HG02938 (cell line): ENCODE results near the gene ANKFN1.
"Not testable (repeated sequence)": the region's sequence is repeated elsewhere in the genome, so short reads cannot be mapped to it uniquely, and the experiment has no call there.

ENCODE experiments used
- ATAC-seq: cut with Tn5 transposase; IDR thresholded peaks from one replicate; pipeline ENCODE4 v1.9.1; 2021; ENCODE audit warnings: mild to moderate bottlenecking, moderate library complexity; ENCODE audit not compliant: unreplicated experiment

The ANKFN1 gene

DNA sequence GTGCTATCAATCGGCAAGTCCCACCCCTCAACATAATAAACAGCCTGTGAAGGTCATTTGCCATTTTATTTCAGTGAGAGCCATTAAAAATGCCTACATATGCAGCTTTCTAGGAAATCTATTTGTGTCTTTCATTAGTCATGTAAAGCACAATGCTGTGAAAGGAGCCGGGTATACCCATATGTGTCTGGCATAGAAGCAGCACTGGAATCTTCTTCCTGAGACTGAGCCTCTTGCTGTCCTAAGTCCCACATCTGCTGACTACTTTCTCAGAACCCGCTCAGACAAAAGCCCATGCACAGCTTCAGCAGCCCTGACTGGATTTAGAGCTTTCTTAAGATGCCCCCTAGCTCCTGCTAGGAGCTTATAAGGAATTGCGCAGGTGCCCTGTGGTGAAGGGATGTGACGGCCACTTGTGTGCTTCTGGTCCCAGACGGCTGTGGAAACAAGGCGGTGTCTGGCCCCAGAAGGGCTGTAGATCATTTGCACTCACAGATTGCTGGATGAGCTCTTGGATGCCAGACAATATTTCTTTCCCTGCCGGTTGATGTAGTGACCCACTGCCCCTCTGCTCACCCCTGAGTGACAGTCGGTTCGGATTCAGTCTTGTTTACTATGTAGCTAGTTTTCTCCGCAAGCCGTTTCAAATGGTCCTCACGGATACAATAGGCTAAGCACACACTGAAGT lies 172.2 kb downstream of the ANKFN1 start:
- no peak for ATAC-seq

DNA sequence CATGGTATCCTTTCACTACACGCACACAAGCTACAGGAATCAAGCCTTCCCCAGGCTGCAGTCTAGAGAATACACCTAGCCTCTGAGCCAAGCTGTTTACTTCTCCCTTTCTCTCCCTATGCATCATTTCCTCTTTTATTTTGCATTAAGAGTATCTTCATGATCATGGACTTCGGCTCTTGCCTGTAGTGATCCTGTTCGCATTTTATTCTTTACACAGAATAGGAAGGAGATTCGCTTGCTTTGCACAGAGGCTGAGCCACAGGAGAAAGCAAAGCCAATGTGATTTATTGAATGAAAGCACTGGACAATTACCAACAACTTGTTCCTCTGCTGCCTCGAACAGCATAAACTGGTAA lies 172.7 kb downstream of the ANKFN1 start:
- ATAC-seq = no peak

DNA sequence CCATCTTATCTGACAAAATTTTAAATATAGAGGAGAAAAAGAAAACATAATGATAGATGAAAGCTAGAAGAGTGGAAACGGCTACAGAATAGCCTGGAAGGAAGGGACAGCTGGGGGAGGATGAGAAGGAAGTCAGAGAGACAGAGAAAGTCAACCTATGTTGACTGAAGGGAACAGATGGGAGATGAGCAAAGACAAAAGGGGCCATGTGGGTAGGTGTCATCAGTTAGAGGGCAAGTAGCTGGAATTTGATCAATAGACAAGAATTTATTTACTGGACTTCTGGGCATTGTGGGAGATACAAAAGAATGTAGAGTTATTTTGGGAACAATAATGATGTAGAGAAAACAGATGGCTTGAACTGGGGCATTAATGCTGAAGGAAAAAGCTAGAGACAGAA lies 194.4 kb downstream of the ANKFN1 start:
- ATAC-seq = no peak

DNA sequence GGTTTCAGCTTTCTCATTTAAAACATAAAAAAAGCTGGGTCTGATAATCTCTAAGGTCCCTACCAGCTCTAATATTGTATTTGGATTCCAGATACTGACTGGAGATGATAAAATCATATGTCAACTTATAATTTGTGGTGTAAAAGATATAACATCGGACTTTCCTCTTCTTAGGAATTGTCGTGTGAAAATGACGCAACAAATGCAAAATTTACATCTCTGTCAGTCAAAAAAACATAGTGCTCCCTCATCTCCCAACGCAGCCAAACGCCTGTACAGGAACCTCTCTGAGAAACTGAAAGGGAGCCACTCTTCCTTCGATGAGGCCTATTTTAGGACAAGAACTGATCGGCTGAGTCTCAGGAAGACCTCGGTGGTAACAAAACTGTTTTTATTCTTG lies 197.3 kb downstream of the ANKFN1 start:
- ATAC-seq = no peak

DNA sequence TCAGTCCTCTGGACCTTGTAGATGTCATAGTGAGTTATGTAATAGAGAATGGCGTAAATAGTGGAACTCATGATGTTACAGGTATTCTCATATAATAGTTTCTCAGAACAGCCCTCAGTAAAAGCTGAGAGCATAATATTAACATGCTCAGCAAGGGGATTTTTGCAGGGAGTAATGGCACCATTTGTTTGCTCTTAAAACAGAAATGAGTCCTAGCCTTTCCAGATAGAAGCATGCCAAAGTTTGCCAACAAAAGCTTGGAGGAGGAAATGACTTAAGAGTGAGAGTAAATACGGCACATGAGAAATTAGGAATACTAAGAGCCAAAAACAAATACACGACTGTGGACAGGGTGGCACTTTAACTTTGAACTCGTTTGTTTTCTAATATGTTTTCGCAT lies 198.4 kb downstream of the ANKFN1 start:
- no peak for ATAC-seq

DNA sequence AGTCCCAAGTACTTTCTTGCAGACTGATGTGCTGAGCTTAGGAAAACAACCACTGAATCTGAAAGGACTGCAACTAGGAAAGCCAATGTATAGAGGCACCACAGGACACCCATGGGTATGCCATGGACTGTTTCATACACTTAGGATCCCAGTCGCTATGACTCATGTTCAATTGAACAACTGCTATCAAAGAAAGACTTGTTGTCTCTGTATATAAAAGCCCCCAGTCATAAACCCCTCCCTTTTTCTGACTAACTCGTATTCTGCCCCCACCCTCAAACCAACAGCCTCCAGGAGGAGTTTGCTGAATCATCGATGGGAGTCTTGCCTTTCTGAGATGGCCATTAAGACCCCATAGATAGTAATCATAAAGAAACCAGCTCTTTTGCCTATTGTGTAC lies 205.4 kb downstream of the ANKFN1 start:
- no peak for ATAC-seq

DNA sequence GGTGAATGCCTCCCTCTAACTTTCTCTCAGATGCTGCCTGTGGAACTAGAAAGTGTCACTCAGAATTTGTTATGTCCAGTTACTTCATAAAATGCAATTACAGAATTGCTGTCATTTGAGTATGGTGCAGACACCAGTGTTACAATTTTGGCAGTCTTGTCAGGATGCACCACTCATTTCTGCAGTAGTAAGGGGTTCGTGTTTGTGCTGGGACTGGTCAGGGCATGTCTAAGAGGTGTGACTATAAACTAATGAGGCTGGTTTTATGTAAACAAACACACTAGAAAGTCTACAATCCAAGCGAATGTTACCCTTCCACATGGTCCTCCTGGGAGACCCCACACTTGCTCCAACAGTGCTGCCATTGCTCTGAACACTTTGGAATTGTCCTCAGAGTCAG lies 206.2 kb downstream of the ANKFN1 start:
- ATAC-seq = no peak

DNA sequence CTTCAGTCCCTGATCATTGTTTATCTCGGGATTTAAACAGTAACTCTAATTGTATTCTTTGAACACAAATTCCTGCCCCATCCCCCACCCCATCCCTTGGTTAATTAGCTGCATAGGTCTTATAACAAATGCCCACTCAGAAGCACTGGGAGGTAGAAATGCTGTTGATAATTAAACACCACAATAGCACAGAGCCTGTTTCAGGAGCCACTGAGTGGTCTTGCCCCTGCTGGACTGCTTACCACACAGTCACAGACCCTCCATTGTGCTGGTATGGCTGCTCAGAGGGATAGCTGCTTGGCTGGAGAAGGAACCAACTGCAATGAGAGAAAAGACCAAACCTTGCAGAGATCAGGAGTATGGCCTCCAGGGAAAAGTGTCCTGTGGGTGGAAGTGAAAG lies 214.1 kb downstream of the ANKFN1 start:
- no peak for ATAC-seq

DNA sequence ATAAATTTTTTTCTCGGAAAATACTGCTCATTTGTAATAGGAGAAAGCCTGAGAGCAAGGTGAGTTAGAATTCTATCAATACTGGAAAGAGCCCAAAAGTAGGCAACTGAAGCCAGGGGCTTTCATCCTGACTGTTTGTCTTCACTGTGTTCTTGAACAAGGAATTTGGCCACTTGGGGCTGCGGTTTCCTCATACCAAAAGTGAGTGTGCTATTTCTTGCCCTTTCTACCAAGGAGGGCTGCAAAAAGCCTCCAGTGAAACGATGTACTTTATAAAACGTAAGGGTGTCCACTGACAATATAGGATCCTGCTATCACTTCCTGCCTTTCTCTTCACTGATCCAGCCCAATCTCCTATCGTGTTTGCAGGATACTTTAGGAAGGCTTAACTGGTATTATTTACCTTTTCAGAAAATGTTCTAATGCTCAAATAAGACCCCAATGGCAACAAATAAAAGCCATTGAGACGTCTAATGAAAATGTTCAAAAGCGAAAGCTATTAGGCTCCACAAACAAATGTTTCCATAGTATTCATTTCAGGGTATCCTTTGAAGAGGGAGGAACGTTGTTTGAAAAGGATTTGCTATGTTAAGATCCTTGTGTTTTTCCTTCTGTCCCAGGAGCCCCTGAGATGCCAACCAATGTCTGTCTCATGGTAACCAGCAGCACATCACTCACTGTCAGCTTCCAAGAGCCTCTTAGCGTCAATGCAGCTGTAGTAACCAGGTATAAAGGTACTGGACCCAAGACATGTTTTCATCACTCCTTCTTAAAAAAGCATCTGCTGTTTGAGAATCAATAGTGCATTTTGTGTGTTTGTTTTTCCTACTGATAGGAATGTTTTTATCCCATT lies 220.9 kb downstream of the ANKFN1 start:
- ATAC-seq = no peak

DNA sequence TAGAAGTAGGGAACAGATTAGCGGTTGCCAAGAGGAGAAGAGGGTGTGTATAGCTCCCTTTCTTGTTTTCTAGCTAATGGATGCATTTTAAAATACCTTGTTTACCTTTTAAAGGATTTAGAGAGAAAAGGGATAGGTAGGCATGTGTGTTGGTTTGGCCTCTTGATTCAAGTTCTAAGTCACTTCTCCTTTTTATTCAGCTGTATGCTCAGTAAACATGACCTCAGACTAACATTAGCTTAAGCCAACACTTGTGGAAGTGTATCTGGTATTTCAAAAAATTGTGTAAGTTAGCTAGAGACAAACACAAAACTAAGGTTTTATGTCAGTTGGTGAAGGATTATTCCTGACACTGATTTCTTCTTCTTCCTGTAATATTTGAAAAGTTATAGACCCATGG lies 236.1 kb downstream of the ANKFN1 start:
- ATAC-seq = no peak

DNA sequence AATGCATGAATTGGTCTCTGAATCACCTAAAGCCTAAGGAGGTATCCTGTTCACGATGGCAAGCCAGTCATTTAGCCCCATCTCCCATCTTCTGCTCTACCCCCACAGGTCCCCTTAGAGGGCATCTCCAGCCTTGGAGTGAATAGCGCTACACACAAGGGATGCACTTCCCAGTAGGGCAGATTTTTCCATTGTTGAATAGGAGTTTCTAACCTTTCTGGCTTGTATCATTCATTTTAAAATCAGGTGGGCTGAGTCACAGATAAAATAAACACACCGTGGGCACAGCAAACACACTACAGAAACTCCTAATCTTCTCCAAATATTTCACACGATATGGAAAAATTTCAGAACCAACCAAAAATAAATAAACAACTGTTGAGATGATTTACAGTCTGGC lies 239.0 kb downstream of the ANKFN1 start:
- ATAC-seq = no peak

DNA sequence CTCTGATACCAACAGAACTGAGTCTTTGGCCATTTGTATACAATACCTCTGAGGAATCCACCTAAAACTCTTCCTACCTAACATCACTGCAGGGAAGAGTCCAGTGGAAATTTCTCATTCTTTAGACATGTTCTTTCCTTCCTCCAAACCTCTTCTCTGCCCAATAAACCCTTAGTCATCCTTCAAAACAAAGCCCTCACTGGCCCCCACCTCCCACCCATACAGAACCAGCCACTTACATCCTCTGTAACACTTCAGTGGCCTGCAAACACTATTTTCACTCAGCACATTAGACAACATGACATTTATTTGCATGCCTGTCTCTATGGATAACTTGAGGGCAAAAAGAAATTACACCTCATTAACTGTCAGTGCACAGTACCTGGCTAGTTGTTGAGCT lies 239.9 kb downstream of the ANKFN1 start:
- ATAC-seq = no peak

DNA sequence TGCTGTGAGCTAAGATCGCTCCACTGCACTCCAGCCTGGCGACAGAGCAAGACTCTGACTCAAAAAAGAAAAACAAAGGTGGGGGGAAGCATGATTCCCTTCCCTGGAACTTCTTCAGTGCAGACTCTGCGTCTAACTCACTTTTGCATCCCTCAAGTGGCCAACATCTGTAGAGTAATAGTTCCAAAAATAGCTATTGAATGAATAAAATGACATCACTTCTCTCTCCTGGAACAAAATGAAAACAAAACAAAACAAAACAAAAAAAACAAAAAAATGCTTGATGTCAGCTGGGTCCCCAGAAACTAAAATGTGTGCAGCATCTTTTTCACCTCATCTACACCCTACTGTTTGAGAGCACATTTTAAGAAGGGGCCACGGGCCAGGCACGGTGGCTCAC lies 242.5 kb downstream of the ANKFN1 start:
- no peak for ATAC-seq

DNA sequence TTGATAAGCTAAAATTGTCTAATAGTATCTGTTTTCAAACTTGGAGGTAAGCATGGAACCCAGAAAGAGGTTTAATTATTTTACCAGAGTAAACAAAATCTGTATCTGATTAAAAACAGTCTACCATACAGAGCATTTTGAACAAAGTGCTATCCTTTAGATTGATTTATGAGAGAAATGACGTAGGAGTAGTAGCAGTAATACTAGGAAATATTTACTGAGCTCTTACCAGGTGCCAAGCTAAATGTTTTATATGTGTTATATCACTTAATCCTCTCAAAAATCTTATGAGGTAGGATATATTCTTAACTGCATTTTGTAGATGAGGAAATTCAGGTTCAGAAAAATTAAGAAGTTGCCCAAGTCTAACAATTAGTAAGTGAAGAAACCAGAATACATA lies 253.8 kb downstream of the ANKFN1 start:
- ATAC-seq = no peak

DNA sequence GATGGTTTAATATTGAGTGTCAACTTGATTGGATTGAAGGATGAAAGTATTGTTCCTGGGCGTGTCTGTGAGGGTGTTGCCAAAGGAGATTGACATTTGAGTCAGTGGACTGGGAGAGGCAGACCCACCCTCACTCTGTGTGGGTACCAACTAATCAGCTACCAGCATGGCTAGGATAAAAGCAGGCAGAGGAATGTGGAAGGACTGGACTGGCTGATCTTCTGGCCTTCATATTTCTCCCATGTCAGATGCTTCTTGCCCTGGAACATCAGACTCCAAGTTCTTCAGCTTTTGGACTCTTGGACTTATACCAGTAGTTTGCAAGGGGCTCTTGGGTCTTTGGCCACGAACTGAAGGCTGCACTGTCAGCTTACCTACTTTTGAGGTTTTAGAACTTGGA lies 259.1 kb downstream of the ANKFN1 start:
- not testable (repeated sequence) for ATAC-seq

DNA sequence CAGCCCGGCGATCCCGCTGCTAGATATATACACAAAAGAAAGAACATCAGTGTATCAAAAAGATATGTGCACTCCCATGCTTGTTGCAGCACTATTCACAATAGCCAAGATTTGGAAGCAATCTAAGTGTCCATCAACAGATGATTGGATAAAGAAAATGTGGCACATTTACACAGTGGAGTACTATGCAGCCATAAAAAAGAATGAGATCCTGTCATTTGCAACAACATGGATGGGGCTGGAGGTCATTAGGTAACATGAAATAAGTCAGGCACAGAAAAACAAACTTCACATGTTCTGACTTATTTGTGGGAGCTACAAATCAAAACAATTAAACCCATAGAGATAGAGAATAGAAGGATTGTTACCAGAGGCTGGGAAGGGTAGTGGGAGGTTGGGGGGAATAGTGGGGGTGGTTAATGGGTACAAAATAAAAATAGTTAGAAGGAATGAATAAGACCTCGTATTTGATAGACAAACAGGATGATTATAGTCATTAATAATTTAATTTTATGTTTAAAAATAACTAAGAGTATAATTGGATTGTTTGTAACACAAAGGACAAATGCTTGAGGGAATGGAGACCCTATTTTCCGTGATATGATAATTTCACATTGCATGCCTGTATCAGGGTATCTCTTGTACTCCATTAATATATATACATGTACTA lies 263.5 kb downstream of the ANKFN1 start:
- ATAC-seq = no peak

DNA sequence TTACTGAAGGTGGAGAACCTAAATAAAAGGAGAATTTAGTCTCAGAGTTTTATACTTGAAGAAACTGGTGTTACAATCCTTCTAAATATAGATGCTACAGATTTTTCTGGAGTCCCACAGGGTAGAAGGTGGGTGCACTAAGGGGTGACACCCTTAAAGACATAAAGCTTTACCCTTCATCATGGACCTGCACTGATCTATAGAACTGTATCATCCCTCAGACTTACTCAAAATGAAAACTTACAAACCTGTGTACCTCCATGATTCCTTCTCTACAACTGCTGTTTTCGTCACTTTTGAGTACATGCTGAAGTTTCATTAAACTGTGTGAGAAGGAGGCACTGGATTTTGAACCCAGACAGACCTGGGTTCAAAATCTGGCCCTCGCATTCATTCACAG lies 270.7 kb downstream of the ANKFN1 start:
- no peak for ATAC-seq

DNA sequence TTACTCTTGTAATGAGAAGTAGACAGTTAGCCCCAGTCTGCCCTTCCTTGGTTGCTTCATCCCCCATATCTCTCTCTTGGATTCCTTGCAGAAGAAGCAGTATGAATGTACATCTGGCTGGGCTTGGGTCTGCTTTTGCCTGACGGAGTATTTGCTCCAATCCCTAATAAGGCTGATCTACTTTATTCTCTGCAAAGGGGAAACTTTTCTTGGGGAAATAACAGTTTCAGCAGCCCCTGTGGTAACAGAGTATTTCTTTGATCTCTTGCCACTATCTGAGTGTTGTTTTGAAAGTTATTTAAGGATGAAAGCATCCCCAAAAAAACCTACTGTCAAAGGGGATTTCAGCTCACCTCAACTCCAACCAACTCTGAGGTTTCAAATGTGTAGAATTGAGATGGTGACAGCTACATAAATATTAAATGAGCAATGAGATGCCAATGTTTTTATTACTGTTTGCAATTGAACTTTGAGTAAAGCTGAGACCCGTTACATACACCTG lies 271.3 kb downstream of the ANKFN1 start:
- no peak for ATAC-seq

DNA sequence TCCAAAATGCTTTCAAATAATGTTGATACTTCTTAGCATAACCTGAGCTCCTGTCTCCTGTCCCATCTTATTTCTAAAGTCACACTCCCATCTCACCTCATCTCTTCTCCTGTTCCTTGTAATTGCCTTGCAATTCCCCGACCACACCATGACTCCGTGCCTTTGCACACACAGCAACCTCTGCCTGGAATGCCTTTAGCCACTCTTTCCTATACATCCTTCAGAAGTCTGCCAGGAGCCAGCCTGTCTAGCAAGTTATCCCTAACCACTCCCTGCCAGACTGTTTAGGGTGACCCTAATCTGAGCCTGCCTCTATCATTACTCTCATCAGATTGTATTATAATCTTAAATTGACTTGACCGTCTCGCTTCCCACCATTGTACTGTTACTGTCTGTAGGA lies 272.2 kb downstream of the ANKFN1 start:
- no peak for ATAC-seq

DNA sequence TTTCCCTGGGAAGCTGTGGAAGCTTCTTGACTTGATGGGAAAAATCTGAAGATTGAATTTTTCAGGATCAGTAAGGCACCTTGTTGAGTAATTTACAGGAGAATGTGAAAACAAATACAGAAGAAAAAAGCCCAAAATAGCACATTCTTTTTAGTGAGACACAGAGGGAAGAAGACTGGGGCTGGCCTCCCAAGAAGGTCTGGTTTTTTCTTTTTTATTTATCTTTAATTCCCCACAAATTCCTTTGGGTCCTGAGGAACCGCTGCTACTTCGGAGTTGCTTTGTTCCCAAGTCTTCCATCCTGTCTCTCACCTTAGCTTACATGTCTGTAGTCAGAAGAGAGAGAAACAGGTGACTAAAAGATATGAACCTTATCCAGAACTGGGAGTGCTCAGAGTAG lies 273.6 kb downstream of the ANKFN1 start:
- no peak for ATAC-seq

DNA sequence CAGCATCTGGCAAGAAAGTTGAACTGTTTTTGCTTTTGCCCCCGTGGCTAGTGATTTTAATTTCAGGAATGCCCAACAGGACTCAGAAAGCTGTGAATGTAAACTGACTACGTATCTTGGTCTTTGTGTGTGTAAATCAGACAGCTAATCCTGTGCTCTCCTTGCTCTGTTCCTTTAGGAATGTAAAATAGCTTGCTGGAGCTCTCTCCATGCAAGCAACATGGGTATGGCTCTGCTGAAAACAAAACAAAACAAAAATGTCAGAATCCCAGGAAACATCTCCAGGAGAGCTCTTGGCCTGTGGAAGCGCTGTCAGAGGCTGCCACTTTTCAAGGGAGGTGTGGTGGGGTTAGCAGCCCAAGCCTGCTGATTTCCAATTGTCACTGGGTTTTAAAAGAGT lies 278.5 kb downstream of the ANKFN1 start:
- no peak for ATAC-seq

DNA sequence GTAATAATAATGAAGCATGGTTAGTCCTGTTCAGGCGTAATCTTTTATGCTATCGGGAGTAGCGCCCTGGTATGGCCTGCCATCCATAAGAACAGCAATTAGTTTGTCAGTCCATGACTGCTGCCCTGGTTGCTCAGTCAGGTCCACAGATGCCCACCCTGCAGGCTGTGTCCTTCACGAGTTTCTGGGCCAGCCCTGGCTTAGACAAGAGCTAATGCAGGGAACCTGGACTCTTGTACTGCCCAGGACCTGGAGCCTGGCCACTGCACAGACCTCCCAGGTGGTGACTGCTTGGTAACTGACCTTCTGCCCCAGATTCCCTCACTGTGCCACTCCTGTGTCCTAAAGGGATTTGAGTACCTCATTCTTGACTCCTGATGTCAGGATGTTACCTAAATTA lies 279.2 kb downstream of the ANKFN1 start:
- no peak for ATAC-seq
